ENCODE data around the gene TMEM253.

DNA sequence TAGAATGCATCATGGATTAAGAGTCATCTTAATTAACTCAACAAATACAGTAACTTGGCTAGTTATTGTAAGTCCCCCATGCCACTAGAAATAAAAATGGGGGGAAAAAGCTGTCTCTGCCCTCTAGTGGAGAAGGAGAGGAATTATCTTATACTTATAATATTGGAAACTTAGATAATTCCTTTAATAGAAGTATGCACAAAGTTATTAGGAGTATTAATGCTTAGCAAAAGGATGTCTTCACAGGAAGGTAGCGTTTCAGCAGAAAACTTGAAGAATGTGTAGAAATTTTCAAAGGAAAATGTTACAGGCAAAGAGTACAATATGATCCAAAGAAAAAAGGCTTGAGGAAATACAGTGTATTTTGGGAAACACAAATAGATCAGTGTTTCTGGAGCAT is 35.2 kb downstream of the TMEM253 start:
- TF ChIP-seq, protein P1, sequence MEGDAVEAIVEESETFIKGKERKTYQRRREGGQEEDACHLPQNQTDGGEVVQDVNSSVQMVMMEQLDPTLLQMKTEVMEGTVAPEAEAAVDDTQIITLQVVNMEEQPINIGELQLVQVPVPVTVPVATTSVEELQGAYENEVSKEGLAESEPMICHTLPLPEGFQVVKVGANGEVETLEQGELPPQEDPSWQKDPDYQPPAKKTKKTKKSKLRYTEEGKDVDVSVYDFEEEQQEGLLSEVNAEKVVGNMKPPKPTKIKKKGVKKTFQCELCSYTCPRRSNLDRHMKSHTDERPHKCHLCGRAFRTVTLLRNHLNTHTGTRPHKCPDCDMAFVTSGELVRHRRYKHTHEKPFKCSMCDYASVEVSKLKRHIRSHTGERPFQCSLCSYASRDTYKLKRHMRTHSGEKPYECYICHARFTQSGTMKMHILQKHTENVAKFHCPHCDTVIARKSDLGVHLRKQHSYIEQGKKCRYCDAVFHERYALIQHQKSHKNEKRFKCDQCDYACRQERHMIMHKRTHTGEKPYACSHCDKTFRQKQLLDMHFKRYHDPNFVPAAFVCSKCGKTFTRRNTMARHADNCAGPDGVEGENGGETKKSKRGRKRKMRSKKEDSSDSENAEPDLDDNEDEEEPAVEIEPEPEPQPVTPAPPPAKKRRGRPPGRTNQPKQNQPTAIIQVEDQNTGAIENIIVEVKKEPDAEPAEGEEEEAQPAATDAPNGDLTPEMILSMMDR (IDR thresholded peaks at IDR 0.05): peak; percentile 77
- TF ChIP-seq REST (IDR thresholded peaks at IDR 0.05; ENCODE audit: low read depth, low read length) (no peak), EZH2phosphoT487 (IDR thresholded peaks at IDR 0.05; ENCODE audit: borderline replicate concordance, low read depth) (no peak), YY1 (IDR thresholded peaks at IDR 0.05; ENCODE audit: low read depth) (no peak), GATA2 (CRISPR knock-in tag; IDR thresholded peaks at IDR 0.05) (no peak), POLR2AphosphoS5 (IDR thresholded peaks at IDR 0.05; ENCODE audit: low read depth, low read length) (no peak)
- TF ChIP-seq, protein P2, sequence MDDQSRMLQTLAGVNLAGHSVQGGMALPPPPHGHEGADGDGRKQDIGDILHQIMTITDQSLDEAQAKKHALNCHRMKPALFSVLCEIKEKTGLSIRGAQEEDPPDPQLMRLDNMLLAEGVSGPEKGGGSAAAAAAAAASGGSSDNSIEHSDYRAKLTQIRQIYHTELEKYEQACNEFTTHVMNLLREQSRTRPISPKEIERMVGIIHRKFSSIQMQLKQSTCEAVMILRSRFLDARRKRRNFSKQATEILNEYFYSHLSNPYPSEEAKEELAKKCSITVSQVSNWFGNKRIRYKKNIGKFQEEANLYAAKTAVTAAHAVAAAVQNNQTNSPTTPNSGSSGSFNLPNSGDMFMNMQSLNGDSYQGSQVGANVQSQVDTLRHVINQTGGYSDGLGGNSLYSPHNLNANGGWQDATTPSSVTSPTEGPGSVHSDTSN (IDR thresholded peaks at IDR 0.05): no peak
